PC-9 (cell line): ENCODE measurements around the gene XRCC3. TPM values are rescaled to one million over a fixed set of nuclear protein-coding genes. Genes with fewer than 3 reads are reported as not detected.

ENCODE experiments used
- BruUV-seq: library from RNA; stranded (reverse); fragments of 400-500 nt; replicated peaks from 2 replicates; lab custom pipeline; 2021; lab: Mats Ljungman, UMichigan
- CTCF ChIA-PET: fragments of 300-600 bp; sonication (Branson Sonifier 250); formaldehyde crosslinking; loops from one replicate; lab custom pipeline; 2022; ENCODE audit warnings: antibody characterized with exemption; lab: Charles Lee
- POLR2A ChIA-PET: fragments of 300-600 bp; sonication (Branson Sonifier 250); formaldehyde crosslinking; loops from one replicate; lab custom pipeline; 2022; ENCODE audit warnings: antibody characterized with exemption; ENCODE audit not compliant: unreplicated experiment; lab: Charles Lee
- DNase-seq, 2 experiments: peaks; one replicate each; pipeline versions ENCODE4 v3.0.0 to v3.0.0-alpha.2; 2015 to 2022; ENCODE audit warnings: mixed read lengths in 1 of 2
- H2AFZ ChIP-seq: fragments of 200-600 bp; sonication (generic); 2 replicates; pipeline ENCODE4 v1.8.1; 2017; ENCODE audit warnings: antibody characterized with exemption
- H3F3A ChIP-seq: fragments of 200-600 bp; sonication (generic); 2 replicates; pipeline ENCODE4 v1.8.1; 2017; ENCODE audit warnings: antibody characterized with exemption, mild to moderate bottlenecking, low read depth; ENCODE audit not compliant: insufficient read depth
- H3K27ac ChIP-seq: fragments of 200-600 bp; sonication (generic); 2 replicates; pipeline ENCODE4 v1.6.1; 2016; ENCODE audit warnings: mixed run types
- H3K27me3 ChIP-seq: fragments of 200-600 bp; sonication (generic); 2 replicates; pipeline ENCODE4 v1.6.1; 2016; ENCODE audit warnings: low read depth, mixed run types; ENCODE audit not compliant: insufficient read depth
- H3K36me3 ChIP-seq: fragments of 200-600 bp; sonication (generic); 2 replicates; pipeline ENCODE4 v1.6.1; 2016; ENCODE audit warnings: low read depth, mixed run types
- H3K4me1 ChIP-seq: fragments of 200-600 bp; sonication (generic); replicated peaks from 2 replicates; pipeline ENCODE4 v1.6.1; 2016; ENCODE audit warnings: mixed run types; ENCODE audit not compliant: insufficient read depth
- H3K4me2 ChIP-seq: fragments of 200-600 bp; sonication (generic); 2 replicates; pipeline ENCODE4 v1.6.1; 2017; ENCODE audit warnings: mixed run types
- H3K4me3 ChIP-seq: fragments of 200-600 bp; sonication (generic); 2 replicates; pipeline ENCODE4 v1.6.1; 2016; ENCODE audit warnings: mixed run types
- H3K79me2 ChIP-seq: fragments of 200-600 bp; sonication (generic); 2 replicates; pipeline ENCODE4 v1.6.1; 2017; ENCODE audit warnings: low read depth, mixed run types
- H3K9me2 ChIP-seq: fragments of 200-600 bp; sonication (generic); 2 replicates; pipeline ENCODE4 v1.8.1; 2017; ENCODE audit warnings: mild to moderate bottlenecking; ENCODE audit not compliant: insufficient read depth
- H3K9me3 ChIP-seq: fragments of 200-600 bp; sonication (generic); 2 replicates; pipeline ENCODE4 v1.8.1; 2016; ENCODE audit warnings: low read depth; ENCODE audit not compliant: insufficient read depth
- H4K20me1 ChIP-seq: fragments of 200-600 bp; sonication (generic); 2 replicates; pipeline ENCODE4 v1.8.1; 2017; ENCODE audit not compliant: insufficient read depth
- CTCF ChIP-seq: fragments of 200-600 bp; sonication (generic); conservative IDR thresholded peaks from 2 replicates; pipeline ENCODE4 v1.6.1; 2017; ENCODE audit warnings: mixed run types, antibody characterized with exemption, mild to moderate bottlenecking, moderate library complexity
- EZH2 ChIP-seq: fragments of 200-600 bp; sonication (generic); IDR thresholded peaks from 2 replicates; pipeline ENCODE4 v1.8.0; 2017; ENCODE audit warnings: antibody characterized with exemption, low read depth
- intact Hi-C: fragments of 100-400 bp; cut with micrococcal nuclease; formaldehyde crosslinking; loops from one replicate; pipeline ENCODE4 v1.10.0; 2022; ENCODE audit not compliant: unreplicated experiment
- total RNA-seq: library from RNA; stranded (reverse); gene quantifications from 2 replicates; pipeline ENCODE4 v1.2.3, GENCODE V29; 2021

Gene XRCC3
- total RNA-seq, 1 experiment from 2014 or later, result 65.1 TPM

GRCh38 chr14:103702095-103702494, 13.2 kb downstream of the XRCC3 start:
- Histone ChIP-seq H2AFZ (no peak overlapping the region), H3K27ac (no peak overlapping the region), H3K4me1 (peaks cover 19% of the 10 kb centered on the region), H3K4me2 (no peak overlapping the region), H3K27me3 (no peaks in the 10 kb centered on the region), H3K79me2 (no peaks in the 10 kb centered on the region), H4K20me1 (peaks cover 24% of the 10 kb centered on the region), H3K9me2 (no peaks in the 10 kb centered on the region), H3K36me3 (0 out of 2 replicates have a peak, but pooled peaks cover 4% of the 10 kb centered on the region), H3K9me3 (no peaks in the 10 kb centered on the region), H3F3A (peaks cover 55% of the 10 kb centered on the region), H3K4me3 (no peak overlapping the region)
- ChIA-PET CTCF (no interaction called here), POLR2A (no interaction called here)
- TF ChIP-seq CTCF (no peak), EZH2 (no peak)
- BruUV-seq, result no TSS peak
- no peak for DNase-seq
- intact Hi-C loops, result no loop called here

GRCh38 chr14:103700753-103701490, 14.3 kb downstream of the XRCC3 start:
- DNase-seq, result no peak
- ChIA-PET CTCF (no interaction called here), POLR2A (no interaction called here)

More at GRCh38 chr14:103700753-103701490, 14.3 kb downstream of the XRCC3 start:
- Histone ChIP-seq H3K27ac (no peak overlapping the region), H3K9me3 (no peaks in the 10 kb centered on the region), H3K36me3 (0 out of 2 replicates have a peak, but pooled peaks cover 7% of the 10 kb centered on the region), H3K4me2 (no peak overlapping the region), H3K4me3 (no peak overlapping the region), H3K79me2 (no peaks in the 10 kb centered on the region), H3K4me1 (peaks cover 18% of the 10 kb centered on the region), H3F3A (peaks cover 58% of the 10 kb centered on the region), H4K20me1 (peaks cover 35% of the 10 kb centered on the region), H3K9me2 (no peaks in the 10 kb centered on the region), H2AFZ (no peak overlapping the region), H3K27me3 (no peaks in the 10 kb centered on the region)
- TF ChIP-seq CTCF (no peak), EZH2 (no peak)
- no TSS peak for BruUV-seq
- intact Hi-C loops, result no loop called here
